ENCODE data around the gene MPV17L. TPM values are rescaled to one million over a fixed set of nuclear protein-coding genes. Genes with fewer than 3 reads are reported as not detected.
"Not testable (repeated sequence)": the region's sequence is repeated elsewhere in the genome, so short reads cannot be mapped to it uniquely, and the experiment has no call there.

Gene MPV17L
- total and polyA plus RNA-seq, 10 donors: 0.79 to 9.0 (median 3.6) TPM

DNA sequence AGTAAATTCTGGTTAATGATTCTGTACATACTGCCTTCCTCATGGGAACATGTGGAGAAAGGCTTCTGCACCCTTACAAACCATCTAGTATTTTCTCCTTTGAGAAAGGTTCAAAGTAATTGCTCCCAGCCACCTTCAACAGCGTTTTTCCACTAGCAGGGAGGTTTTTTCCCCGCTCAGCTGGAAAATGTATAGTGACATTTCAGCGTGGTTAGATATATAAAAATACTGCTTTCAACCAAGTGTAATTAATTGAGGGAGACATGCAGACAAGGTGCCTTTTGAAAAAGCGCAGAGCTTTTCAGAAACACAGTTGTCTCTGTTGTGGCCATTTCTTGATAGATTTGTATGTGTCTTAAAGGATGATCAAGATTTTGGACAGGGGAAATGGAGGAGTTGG lies 44.0 kb downstream of the MPV17L start:
- intact Hi-C loops (cut with DNase I; ENCODE audit: low total_unique reads): no loop called here
- no peak overlapping the region for H3K27ac ChIP-seq
- peaks cover 0 to 19% (median 14%) of the 10 kb centered on the region in 6 donors for H3K4me1 ChIP-seq
- no peak overlapping the region for H3K4me3 ChIP-seq
- H3K36me3 ChIP-seq: no peaks in the 10 kb centered on the region
- no peak for DNase-seq
- TF ChIP-seq, protein P1, sequence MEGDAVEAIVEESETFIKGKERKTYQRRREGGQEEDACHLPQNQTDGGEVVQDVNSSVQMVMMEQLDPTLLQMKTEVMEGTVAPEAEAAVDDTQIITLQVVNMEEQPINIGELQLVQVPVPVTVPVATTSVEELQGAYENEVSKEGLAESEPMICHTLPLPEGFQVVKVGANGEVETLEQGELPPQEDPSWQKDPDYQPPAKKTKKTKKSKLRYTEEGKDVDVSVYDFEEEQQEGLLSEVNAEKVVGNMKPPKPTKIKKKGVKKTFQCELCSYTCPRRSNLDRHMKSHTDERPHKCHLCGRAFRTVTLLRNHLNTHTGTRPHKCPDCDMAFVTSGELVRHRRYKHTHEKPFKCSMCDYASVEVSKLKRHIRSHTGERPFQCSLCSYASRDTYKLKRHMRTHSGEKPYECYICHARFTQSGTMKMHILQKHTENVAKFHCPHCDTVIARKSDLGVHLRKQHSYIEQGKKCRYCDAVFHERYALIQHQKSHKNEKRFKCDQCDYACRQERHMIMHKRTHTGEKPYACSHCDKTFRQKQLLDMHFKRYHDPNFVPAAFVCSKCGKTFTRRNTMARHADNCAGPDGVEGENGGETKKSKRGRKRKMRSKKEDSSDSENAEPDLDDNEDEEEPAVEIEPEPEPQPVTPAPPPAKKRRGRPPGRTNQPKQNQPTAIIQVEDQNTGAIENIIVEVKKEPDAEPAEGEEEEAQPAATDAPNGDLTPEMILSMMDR (IDR thresholded peaks at IDR 0.05 in 8 of 11, conservative IDR thresholded peaks at IDR 0.05 in 3 of 11): no peak
- TF ChIP-seq POLR2A (IDR thresholded peaks at IDR 0.05): no peak
- no peak for TF ChIP-seq POLR2AphosphoS5 (IDR thresholded peaks at IDR 0.05)
- H3K9me3 ChIP-seq: no peaks in the 10 kb centered on the region
- 79 to 89% (median 89%) methylated on average over 4 of the region's 4 CpGs for WGBS, 5 donors
- peaks cover 0 to 18% (median 9%) of the 10 kb centered on the region in 7 donors for H3K27me3 ChIP-seq (replicated peaks in 1 of 7)

DNA sequence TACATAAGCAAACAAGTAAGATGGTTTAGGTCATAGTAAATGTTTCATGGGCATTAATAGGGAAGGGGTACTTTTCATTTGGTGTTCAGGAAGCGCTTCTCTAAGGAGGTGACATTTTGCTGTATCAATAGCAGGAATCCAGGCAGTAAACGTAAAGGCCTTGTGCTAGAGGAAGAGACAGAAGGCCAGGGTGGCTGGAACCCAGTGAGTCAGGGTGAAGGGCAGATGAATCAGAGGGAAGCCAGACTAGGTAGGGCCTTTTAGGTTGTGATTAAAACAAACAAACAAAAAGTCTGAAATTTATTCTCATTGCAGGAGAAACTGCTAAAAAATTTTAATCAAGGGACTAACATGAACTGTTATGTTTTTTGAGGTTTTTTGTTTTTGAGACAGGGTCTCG lies 45.3 kb downstream of the MPV17L start:
- Histone ChIP-seq H3K27me3 (replicated peaks in 1 of 7) (peaks cover 0 to 5% (median 0%) of the 10 kb centered on the region in 7 donors), H3K4me1 (peaks cover 0 to 6% (median under 1%) of the 10 kb centered on the region in 6 donors), H3K27ac (peak overlapping the region in 2 of 8 donors; percentile 22 to 40), H3K36me3 (no peaks in the 10 kb centered on the region), H3K9me3 (peaks cover 0 to 9% (median 7%) of the 10 kb centered on the region in 8 donors), H3K4me3 (no peak overlapping the region)
- 79 to 84% (median 82%) methylated on average over 3 of the region's 3 CpGs for WGBS, 5 donors
- no peak for DNase-seq
- intact Hi-C loops (cut with DNase I; ENCODE audit: low total_unique reads): no loop called here
- TF ChIP-seq POLR2A (IDR thresholded peaks at IDR 0.05) (no peak), POLR2AphosphoS5 (IDR thresholded peaks at IDR 0.05) (peak in 1 of 3 donors; percentile 21)
- TF ChIP-seq, protein P1 (IDR thresholded peaks at IDR 0.05 in 8 of 11, conservative IDR thresholded peaks at IDR 0.05 in 3 of 11): no peak

DNA sequence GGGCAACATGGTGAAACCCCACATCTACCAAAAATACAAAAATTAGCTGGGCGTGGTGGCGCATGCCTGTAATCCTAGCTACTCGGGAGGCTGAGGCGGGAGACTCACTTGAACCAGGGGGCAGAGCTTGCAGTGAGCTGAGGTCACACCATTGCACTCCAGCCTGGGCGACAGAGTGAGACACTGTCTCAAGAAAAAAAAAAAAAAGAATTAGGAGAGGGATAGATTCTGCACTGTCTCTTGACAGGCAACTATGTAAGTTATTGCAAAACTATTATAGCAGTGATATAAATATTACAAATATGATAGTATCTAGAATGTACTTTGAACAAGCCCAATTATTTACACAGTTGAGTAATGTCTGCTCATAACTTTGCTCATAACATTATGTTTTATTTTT lies 46.6 kb downstream of the MPV17L start:
- DNase-seq; intact Hi-C loops (cut with DNase I; ENCODE audit: low total_unique reads); H3K27ac ChIP-seq; H3K4me3 ChIP-seq; H3K4me1 ChIP-seq; H3K27me3 ChIP-seq (replicated peaks in 1 of 7); H3K36me3 ChIP-seq: not testable (repeated sequence)
- H3K9me3 ChIP-seq: peaks cover 0 to 11% (median 7%) of the 10 kb centered on the region in 8 donors
- 91 to 99% (median 96%) methylated on average over 5 of the region's 5 CpGs for WGBS, 5 donors

DNA sequence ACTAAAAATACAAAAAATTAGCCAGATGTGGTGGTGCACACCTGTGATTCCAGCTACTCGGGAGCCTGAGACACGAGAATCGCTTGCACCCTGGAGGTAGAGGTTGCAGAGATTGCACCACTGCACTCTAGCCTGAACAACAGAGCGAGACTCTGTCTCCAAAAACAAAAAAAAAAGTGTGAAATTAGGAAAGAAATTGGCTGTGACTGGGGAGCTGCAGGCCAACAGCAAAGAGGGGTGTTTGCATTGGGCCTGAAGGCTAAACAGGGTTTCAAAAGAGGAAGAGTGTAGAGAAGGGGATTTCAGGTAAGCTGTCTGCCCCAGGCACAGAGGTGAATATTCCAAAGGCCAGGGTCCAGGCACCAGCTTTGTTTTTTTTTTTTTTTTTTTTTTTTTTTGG lies 48.2 kb downstream of the MPV17L start:
- WGBS, 5 donors: 91 to 96% (median 92%) methylated on average over 4 of the region's 4 CpGs
- DNase-seq: no peak
- no peaks in the 10 kb centered on the region for H3K36me3 ChIP-seq
- TF ChIP-seq POLR2A (IDR thresholded peaks at IDR 0.05): no peak
- TF ChIP-seq, protein P1 (IDR thresholded peaks at IDR 0.05 in 8 of 11, conservative IDR thresholded peaks at IDR 0.05 in 3 of 11): no peak
- TF ChIP-seq POLR2AphosphoS5 (IDR thresholded peaks at IDR 0.05): no peak
- H3K9me3 ChIP-seq: peaks cover 0 to 11% (median 7%) of the 10 kb centered on the region in 8 donors
- H3K27me3 ChIP-seq (replicated peaks in 1 of 7): no peaks in the 10 kb centered on the region
- no peak overlapping the region for H3K27ac ChIP-seq
- intact Hi-C loops (cut with DNase I; ENCODE audit: low total_unique reads): no loop called here
- no peak overlapping the region for H3K4me3 ChIP-seq
- H3K4me1 ChIP-seq: peaks cover 0 to 6% (median 0%) of the 10 kb centered on the region in 6 donors

DNA sequence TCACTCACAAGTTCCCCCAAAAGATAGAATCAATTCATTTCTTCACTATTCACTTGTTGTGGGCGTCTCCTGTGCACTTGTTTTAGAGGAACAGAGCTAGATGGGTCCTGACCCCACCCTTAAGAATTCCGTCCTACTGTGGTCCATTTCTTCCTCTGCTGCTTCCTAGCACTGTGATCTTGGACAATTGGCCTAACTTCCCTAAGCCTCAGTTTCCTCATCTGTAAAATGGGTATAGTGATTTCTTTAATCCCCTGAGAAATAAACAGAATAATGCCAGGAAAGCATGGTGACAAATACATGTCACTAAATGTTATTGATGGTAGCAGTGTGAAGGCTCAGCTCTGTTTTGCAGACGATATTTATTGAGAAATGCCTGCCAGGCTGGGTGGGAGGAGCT lies 48.7 kb downstream of the MPV17L start:
- 83 to 91% (median 89%) methylated on average over 3 of the region's 3 CpGs for WGBS, 5 donors
- no peaks in the 10 kb centered on the region for H3K36me3 ChIP-seq
- H3K4me3 ChIP-seq: no peak overlapping the region
- DNase-seq: no peak
- no peaks in the 10 kb centered on the region for H3K27me3 ChIP-seq (replicated peaks in 1 of 7)
- peaks cover 0 to 11% (median 7%) of the 10 kb centered on the region in 8 donors for H3K9me3 ChIP-seq
- H3K27ac ChIP-seq: no peak overlapping the region
- peaks cover 0 to 6% (median 0%) of the 10 kb centered on the region in 6 donors for H3K4me1 ChIP-seq
- intact Hi-C loops (cut with DNase I; ENCODE audit: low total_unique reads): no loop called here
- TF ChIP-seq POLR2AphosphoS5 (IDR thresholded peaks at IDR 0.05) (no peak), POLR2A (IDR thresholded peaks at IDR 0.05) (no peak)
- TF ChIP-seq, protein P1 (IDR thresholded peaks at IDR 0.05 in 8 of 11, conservative IDR thresholded peaks at IDR 0.05 in 3 of 11): no peak
